ENCODE measurements around the gene PNLIP.

- TF ChIP-seq CTCF (IDR thresholded peaks at IDR 0.05) (no peak), POLR2A (IDR thresholded peaks at IDR 0.05) (no peak)
These were observed 7.7 kb downstream of the PNLIP start for GRCh38 chr10:116553378-116553980.
